Suprapubic skin (tissue), 4 donors: ENCODE measurements around the gene USB1. TPM values are rescaled to one million over a fixed set of nuclear protein-coding genes. Genes with fewer than 3 reads are reported as not detected.
A peak's percentile ranks its signal among the peaks of the same experiment; 100 is the strongest.

Experiments
- DNase-seq, 2 donors: peaks; one replicate each; pipeline ENCODE4 v3.0.0-alpha.2; 2019; ENCODE audit warnings: low spot score in 2 of 2
- H3K27ac ChIP-seq: fragments of 200-600 bp; sonication (generic); one replicate; pipeline ENCODE4 v1.5.1; 2019
- H3K27me3 ChIP-seq: fragments of 200-600 bp; sonication (generic); one replicate; pipeline ENCODE4 v1.5.1; 2019
- H3K36me3 ChIP-seq: fragments of 200-600 bp; sonication (generic); one replicate; pipeline ENCODE4 v1.5.1; 2019
- H3K4me1 ChIP-seq: fragments of 200-600 bp; sonication (generic); one replicate; pipeline ENCODE4 v1.5.1; 2019
- H3K4me3 ChIP-seq: fragments of 200-600 bp; sonication (generic); one replicate; pipeline ENCODE4 v1.5.1; 2019; ENCODE audit warnings: mild to moderate bottlenecking
- H3K9me3 ChIP-seq: fragments of 200-600 bp; sonication (generic); one replicate; pipeline ENCODE4 v1.5.1; 2019
- EP300 ChIP-seq: sonication (generic); formaldehyde crosslinking; IDR thresholded peaks from one replicate; pipeline ENCODE4 v1.6.1; 2017; ENCODE audit warnings: antibody characterized with exemption
- POLR2A ChIP-seq, 2 donors: fragments of 450-650 bp; IDR thresholded peaks; one replicate each; pipeline ENCODE4 v1.6.1; 2017; ENCODE audit warnings: antibody characterized with exemption in 2 of 2, mild to moderate bottlenecking in 2 of 2, moderate library complexity in 2 of 2
- POLR2AphosphoS5 ChIP-seq, 3 donors: sonication (generic); formaldehyde crosslinking; IDR thresholded peaks; one replicate each; pipeline ENCODE4 v1.6.1; 2017; ENCODE audit warnings: antibody characterized with exemption in 3 of 3
- WGBS: methylation state at CpG from one replicate; pipeline ENCODE4 v1.1.5; 2018; 5-methylcytosine and 5-hydroxymethylcytosine counted together
- total RNA-seq, 4 donors: library from RNA; depleted of rRNA; stranded (reverse); fragments of >200 nt; gene quantifications; one replicate each; pipeline ENCODE4 v1.1.0, GENCODE V29; 2016
- TF ChIP-seq, protein P1 (sequence below), 2 donors: fragments of 200-600 bp in 1 of 2; fragments of 450-650 bp in 1 of 2; sonication (generic) in 1 of 2; IDR thresholded peaks; one replicate each; pipeline ENCODE4 v1.5.1; 2016 to 2019; ENCODE audit warnings: antibody characterized with exemption in 2 of 2, mild to moderate bottlenecking in 1 of 2, moderate library complexity in 1 of 2

The USB1 gene
- total RNA-seq, 4 donors from 2014 or later, result 16.1 to 36.5 (median 19.8) TPM

DNA sequence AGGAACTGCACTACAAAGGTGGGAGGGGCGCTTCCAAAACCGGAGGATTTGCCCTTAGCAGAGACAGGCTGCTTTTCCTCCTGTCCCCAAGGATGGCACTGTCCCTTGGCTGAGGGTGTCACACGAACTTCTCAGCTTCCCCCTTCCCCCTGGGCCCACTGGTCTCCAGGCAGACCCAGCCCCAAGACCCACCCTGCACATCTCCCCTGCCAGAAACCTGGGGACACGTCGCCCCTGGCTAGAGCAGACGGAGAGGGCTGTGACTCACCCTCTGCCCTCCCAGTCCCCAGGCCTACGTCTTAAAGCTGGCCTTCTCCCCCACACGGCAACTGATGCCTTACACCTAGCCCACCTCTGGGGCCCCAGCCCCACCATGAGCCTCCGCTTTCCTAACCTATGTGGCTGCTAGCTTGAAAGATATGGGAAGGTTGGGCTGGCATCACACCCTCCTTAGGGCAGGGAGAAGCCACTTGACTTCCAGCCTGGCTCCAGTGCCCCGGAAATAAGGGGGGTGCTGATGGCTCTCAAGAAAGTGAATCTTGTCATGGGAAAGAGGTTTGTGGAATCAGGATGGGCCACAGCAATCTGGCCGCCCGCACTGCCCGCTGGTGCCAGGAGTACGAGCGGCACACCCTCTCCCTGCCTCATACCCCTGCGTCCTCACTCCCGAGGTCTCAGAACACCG is 5.3 kb upstream of the USB1 start:
- WGBS, result 90% methylated on average over 15 of the region's 18 CpGs
- Histone ChIP-seq H3K27ac (no peak overlapping the region), H3K27me3 (no peaks in the 10 kb centered on the region), H3K9me3 (no peaks in the 10 kb centered on the region), H3K4me1 (peaks cover 29% of the 10 kb centered on the region), H3K36me3 (peaks cover 32% of the 10 kb centered on the region), H3K4me3 (no peak overlapping the region)
- TF ChIP-seq, protein P1, sequence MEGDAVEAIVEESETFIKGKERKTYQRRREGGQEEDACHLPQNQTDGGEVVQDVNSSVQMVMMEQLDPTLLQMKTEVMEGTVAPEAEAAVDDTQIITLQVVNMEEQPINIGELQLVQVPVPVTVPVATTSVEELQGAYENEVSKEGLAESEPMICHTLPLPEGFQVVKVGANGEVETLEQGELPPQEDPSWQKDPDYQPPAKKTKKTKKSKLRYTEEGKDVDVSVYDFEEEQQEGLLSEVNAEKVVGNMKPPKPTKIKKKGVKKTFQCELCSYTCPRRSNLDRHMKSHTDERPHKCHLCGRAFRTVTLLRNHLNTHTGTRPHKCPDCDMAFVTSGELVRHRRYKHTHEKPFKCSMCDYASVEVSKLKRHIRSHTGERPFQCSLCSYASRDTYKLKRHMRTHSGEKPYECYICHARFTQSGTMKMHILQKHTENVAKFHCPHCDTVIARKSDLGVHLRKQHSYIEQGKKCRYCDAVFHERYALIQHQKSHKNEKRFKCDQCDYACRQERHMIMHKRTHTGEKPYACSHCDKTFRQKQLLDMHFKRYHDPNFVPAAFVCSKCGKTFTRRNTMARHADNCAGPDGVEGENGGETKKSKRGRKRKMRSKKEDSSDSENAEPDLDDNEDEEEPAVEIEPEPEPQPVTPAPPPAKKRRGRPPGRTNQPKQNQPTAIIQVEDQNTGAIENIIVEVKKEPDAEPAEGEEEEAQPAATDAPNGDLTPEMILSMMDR (IDR thresholded peaks at IDR 0.05), result no peak
- TF ChIP-seq POLR2AphosphoS5 (IDR thresholded peaks at IDR 0.05), result no peak
- no peak for TF ChIP-seq EP300
- TF ChIP-seq POLR2A (IDR thresholded peaks at IDR 0.05), result no peak
- DNase-seq, result peak in 1 of 2 donors; percentile 61

DNA sequence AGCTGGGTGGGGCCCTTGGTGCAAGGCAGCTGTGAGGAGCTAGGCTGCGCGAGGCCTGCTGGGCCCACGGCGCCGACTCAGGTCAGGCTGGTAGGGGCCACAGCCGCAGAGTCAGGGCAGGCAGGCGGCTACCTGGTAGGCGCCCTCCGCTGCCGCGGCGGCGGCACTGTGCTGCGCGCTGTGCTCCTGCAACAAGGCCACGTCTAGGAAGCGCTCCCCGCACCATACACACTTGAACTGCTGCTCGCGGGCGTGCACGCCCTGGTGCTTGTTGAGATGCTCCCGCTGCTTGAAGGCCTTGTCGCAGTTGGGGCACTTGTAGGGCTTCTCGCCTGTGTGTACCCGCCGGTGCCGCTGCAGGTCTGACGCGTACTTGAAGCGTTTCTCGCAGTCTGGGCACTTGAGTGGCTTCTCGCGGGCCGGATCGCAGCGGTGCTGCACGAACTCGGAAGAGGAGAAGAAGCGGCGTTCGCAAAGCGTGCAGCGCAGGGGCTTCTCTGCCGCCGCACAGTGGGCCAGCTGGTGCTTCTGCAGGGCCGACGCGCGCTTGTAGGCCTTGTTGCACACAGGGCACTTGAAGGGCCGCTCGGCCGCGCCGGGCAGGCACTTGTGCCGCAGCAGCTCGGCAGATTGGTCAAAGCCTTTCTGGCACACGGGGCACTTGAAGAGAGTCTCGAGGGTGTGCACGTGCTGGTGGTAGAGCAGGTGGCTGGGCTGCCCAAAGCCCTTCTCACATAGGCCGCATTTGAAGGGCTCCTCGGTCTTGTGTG is 4.6 kb upstream of the USB1 start:
- H3K27me3 ChIP-seq, result no peaks in the 10 kb centered on the region
- no peaks in the 10 kb centered on the region for H3K9me3 ChIP-seq
- H3K4me3 ChIP-seq, result no peak overlapping the region
- H3K36me3 ChIP-seq, result peaks cover 32% of the 10 kb centered on the region
- no peak for TF ChIP-seq EP300
- TF ChIP-seq, protein P1 (IDR thresholded peaks at IDR 0.05), result no peak
- TF ChIP-seq POLR2A (IDR thresholded peaks at IDR 0.05), result no peak
- TF ChIP-seq POLR2AphosphoS5 (IDR thresholded peaks at IDR 0.05), result no peak
- H3K27ac ChIP-seq, result no peak overlapping the region
- peak in 1 of 2 donors; percentile 54 for DNase-seq
- 96% methylated on average over 32 of the region's 62 CpGs for WGBS
- H3K4me1 ChIP-seq, result peaks cover 37% of the 10 kb centered on the region

DNA sequence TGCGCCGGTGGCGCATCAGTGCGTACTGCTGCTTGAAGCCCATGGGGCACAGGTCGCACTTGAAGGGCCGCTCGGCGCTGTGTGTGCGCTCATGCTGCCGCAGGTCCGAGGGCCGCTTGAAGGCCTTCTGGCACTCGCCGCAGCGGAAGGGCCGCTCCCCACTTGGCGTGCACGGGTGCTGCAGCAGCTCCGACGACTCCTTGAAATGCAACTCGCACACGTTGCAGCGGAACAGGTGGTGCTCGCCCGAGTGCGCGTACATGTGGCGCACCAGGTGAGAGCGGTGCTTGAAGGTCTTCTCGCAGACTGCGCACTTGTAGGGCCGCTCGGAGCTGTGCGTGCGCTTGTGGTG is 4.1 kb upstream of the USB1 start:
- H3K27ac ChIP-seq, result no peak overlapping the region
- no peak for TF ChIP-seq POLR2AphosphoS5 (IDR thresholded peaks at IDR 0.05)
- TF ChIP-seq, protein P1 (IDR thresholded peaks at IDR 0.05), result no peak
- no peak for TF ChIP-seq EP300
- no peak for TF ChIP-seq POLR2A (IDR thresholded peaks at IDR 0.05)
- no peaks in the 10 kb centered on the region for H3K27me3 ChIP-seq
- no peak for DNase-seq
- WGBS, result 94% methylated on average over 7 of the region's 35 CpGs
- peaks cover 32% of the 10 kb centered on the region for H3K36me3 ChIP-seq
- H3K9me3 ChIP-seq, result no peaks in the 10 kb centered on the region
- H3K4me3 ChIP-seq, result no peak overlapping the region
- peaks cover 41% of the 10 kb centered on the region for H3K4me1 ChIP-seq

DNA sequence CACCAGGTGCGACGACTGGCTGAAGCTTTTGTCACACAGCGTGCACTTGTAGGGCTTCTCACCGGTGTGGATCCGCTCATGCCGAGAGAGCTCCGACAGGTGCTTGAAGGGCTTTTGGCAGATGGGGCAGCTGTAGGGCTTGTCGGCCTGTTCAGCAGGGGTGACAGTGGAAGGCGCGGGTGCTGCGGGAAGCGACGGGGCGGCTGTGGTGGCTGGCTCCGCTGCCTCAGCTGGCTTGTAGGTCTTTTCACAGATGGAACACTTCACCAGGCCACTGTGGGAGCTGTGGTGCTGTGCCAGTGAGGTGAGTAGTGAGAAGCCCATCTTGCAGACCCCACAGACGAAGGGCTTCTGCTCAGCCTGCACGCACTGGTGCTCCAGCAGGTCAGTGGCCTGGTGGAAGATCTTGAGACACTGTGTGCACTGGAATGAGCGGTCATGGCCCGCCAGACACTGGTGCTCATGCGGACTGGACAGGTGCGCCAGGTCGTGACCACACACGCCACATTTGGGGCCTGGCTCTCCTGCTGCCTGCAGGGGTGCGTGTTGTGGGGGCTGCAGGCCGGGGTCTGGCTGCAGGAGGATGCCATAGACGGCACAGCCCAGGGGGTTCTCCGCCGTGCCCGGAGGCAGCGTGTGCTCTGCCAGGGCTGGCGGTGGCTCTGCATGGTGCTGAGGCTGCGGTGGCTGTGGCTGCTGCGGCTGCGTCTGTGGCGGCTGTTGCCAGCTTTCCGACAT is 3.5 kb upstream of the USB1 start:
- 98% methylated on average over 10 of the region's 36 CpGs for WGBS
- no peaks in the 10 kb centered on the region for H3K9me3 ChIP-seq
- TF ChIP-seq POLR2AphosphoS5 (IDR thresholded peaks at IDR 0.05) (no peak), POLR2A (IDR thresholded peaks at IDR 0.05) (no peak), EP300 (no peak)
- TF ChIP-seq, protein P1 (IDR thresholded peaks at IDR 0.05), result no peak
- H3K27ac ChIP-seq, result no peak overlapping the region
- H3K4me3 ChIP-seq, result no peak overlapping the region
- no peaks in the 10 kb centered on the region for H3K27me3 ChIP-seq
- peaks cover 32% of the 10 kb centered on the region for H3K36me3 ChIP-seq
- peaks cover 41% of the 10 kb centered on the region for H3K4me1 ChIP-seq
- DNase-seq, result peak in 1 of 2 donors; percentile 58

DNA sequence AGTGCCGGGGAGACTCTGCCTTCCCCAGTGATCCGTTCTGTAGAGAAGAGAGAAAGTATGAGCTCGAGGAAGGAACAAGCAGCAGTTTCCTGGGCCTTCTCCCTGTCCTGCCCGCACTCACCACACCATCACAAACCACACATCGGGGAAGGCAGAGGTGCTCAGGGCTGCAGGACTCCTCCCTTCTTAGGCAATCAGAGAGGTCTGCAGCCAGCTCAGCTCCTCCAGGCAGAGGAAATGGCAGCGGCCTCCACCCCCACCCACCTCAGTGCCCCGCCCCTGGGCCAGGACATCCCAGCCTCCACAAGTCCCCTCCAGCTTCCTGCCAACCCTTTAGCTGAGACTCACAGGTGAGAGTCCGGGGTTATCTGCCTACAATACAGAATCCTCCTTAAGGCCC is 2.7 kb upstream of the USB1 start:
- peak in 1 of 2 donors; percentile 64 for DNase-seq
- Histone ChIP-seq H3K9me3 (no peaks in the 10 kb centered on the region), H3K27me3 (no peaks in the 10 kb centered on the region), H3K4me3 (no peak overlapping the region), H3K4me1 (peaks cover 41% of the 10 kb centered on the region), H3K27ac (no peak overlapping the region), H3K36me3 (peaks cover 32% of the 10 kb centered on the region)
- TF ChIP-seq POLR2A (IDR thresholded peaks at IDR 0.05) (no peak), EP300 (no peak), POLR2AphosphoS5 (IDR thresholded peaks at IDR 0.05) (no peak)
- TF ChIP-seq, protein P1 (IDR thresholded peaks at IDR 0.05), result no peak
- WGBS, result 40% methylated on average over 5 of the region's 8 CpGs
